ENCODE data around the gene HLA-DPA1. TPM values are rescaled to one million over a fixed set of nuclear protein-coding genes. Genes with fewer than 3 reads are reported as not detected.
A peak's percentile ranks its signal among the peaks of the same experiment; 100 is the strongest.

The HLA-DPA1 gene
- total and polyA plus RNA-seq, 10 of the 15 experiments (the other 5 are each of a cell fraction or from before 2014, with no cell fraction given) = 508 to 1,640 (median 829) TPM

DNA sequence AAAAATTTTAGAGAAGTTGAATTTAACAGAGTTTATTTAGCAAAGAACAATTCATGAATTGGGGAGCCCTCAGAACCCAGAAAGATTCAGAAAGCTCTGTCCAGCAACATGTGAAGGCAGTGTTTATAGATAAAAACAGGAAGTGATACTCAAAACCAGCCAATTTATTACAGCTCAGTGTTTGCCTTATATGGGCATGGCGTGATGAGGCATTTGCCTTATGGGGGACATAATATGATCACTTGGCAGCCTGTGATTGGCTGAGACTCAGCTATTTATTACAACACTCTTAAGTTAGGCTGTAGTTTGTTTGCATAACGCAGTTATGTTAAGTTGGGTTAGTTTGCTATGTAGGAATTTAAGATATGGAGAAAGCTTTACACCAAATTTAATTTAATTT, 11.5 kb downstream of the HLA-DPA1 start (continued):
- TF ChIP-seq, protein P1, sequence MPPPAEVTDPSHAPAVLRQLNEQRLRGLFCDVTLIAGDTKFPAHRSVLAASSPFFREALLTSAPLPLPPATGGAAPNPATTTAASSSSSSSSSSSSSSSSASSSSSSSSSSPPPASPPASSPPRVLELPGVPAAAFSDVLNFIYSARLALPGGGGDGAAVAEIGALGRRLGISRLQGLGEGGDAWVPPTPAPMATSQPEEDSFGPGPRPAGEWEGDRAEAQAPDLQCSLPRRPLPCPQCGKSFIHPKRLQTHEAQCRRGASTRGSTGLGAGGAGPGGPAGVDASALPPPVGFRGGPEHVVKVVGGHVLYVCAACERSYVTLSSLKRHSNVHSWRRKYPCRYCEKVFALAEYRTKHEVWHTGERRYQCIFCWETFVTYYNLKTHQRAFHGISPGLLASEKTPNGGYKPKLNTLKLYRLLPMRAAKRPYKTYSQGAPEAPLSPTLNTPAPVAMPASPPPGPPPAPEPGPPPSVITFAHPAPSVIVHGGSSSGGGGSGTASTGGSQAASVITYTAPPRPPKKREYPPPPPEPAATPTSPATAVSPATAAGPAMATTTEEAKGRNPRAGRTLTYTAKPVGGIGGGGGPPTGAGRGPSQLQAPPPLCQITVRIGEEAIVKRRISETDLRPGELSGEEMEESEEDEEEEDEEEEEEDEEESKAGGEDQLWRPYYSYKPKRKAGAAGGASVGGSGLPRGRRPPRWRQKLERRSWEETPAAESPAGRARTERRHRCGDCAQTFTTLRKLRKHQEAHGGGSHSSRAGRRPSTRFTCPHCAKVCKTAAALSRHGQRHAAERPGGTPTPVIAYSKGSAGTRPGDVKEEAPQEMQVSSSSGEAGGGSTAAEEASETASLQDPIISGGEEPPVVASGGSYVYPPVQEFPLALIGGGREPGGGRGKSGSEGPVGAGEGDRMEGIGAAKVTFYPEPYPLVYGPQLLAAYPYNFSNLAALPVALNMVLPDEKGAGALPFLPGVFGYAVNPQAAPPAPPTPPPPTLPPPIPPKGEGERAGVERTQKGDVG (CRISPR knock-in tag; IDR thresholded peaks at IDR 0.05) = no peak
- TF ChIP-seq, protein P2, sequence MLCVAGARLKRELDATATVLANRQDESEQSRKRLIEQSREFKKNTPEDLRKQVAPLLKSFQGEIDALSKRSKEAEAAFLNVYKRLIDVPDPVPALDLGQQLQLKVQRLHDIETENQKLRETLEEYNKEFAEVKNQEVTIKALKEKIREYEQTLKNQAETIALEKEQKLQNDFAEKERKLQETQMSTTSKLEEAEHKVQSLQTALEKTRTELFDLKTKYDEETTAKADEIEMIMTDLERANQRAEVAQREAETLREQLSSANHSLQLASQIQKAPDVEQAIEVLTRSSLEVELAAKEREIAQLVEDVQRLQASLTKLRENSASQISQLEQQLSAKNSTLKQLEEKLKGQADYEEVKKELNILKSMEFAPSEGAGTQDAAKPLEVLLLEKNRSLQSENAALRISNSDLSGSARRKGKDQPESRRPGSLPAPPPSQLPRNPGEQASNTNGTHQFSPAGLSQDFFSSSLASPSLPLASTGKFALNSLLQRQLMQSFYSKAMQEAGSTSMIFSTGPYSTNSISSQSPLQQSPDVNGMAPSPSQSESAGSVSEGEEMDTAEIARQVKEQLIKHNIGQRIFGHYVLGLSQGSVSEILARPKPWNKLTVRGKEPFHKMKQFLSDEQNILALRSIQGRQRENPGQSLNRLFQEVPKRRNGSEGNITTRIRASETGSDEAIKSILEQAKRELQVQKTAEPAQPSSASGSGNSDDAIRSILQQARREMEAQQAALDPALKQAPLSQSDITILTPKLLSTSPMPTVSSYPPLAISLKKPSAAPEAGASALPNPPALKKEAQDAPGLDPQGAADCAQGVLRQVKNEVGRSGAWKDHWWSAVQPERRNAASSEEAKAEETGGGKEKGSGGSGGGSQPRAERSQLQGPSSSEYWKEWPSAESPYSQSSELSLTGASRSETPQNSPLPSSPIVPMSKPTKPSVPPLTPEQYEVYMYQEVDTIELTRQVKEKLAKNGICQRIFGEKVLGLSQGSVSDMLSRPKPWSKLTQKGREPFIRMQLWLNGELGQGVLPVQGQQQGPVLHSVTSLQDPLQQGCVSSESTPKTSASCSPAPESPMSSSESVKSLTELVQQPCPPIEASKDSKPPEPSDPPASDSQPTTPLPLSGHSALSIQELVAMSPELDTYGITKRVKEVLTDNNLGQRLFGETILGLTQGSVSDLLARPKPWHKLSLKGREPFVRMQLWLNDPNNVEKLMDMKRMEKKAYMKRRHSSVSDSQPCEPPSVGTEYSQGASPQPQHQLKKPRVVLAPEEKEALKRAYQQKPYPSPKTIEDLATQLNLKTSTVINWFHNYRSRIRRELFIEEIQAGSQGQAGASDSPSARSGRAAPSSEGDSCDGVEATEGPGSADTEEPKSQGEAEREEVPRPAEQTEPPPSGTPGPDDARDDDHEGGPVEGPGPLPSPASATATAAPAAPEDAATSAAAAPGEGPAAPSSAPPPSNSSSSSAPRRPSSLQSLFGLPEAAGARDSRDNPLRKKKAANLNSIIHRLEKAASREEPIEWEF (IDR thresholded peaks at IDR 0.05; ENCODE audit: insufficient replicate concordance, low read depth, low read length) = no peak
- TF ChIP-seq, protein P3, sequence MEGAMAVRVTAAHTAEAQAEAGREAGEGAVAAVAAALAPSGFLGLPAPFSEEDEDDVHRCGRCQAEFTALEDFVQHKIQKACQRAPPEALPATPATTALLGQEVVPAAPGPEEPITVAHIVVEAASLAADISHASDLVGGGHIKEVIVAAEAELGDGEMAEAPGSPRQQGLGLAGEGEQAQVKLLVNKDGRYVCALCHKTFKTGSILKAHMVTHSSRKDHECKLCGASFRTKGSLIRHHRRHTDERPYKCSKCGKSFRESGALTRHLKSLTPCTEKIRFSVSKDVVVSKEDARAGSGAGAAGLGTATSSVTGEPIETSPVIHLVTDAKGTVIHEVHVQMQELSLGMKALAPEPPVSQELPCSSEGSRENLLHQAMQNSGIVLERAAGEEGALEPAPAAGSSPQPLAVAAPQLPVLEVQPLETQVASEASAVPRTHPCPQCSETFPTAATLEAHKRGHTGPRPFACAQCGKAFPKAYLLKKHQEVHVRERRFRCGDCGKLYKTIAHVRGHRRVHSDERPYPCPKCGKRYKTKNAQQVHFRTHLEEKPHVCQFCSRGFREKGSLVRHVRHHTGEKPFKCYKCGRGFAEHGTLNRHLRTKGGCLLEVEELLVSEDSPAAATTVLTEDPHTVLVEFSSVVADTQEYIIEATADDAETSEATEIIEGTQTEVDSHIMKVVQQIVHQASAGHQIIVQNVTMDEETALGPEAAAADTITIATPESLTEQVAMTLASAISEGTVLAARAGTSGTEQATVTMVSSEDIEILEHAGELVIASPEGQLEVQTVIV (IDR thresholded peaks at IDR 0.05; ENCODE audit: borderline replicate concordance, partially characterized antibody) = no peak
- TF ChIP-seq, protein P4, sequence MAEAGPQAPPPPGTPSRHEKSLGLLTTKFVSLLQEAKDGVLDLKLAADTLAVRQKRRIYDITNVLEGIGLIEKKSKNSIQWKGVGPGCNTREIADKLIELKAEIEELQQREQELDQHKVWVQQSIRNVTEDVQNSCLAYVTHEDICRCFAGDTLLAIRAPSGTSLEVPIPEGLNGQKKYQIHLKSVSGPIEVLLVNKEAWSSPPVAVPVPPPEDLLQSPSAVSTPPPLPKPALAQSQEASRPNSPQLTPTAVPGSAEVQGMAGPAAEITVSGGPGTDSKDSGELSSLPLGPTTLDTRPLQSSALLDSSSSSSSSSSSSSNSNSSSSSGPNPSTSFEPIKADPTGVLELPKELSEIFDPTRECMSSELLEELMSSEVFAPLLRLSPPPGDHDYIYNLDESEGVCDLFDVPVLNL (IDR thresholded peaks at IDR 0.05; ENCODE audit: low read depth, low read length) = no peak
- TF ChIP-seq, protein P5, sequence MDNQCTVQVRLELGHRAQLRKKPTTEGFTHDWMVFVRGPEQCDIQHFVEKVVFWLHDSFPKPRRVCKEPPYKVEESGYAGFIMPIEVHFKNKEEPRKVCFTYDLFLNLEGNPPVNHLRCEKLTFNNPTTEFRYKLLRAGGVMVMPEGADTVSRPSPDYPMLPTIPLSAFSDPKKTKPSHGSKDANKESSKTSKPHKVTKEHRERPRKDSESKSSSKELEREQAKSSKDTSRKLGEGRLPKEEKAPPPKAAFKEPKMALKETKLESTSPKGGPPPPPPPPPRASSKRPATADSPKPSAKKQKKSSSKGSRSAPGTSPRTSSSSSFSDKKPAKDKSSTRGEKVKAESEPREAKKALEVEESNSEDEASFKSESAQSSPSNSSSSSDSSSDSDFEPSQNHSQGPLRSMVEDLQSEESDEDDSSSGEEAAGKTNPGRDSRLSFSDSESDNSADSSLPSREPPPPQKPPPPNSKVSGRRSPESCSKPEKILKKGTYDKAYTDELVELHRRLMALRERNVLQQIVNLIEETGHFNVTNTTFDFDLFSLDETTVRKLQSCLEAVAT (IDR thresholded peaks at IDR 0.05) = peak; percentile 72
- no peak for TF ChIP-seq GABPA (IDR thresholded peaks at IDR 0.05; ENCODE audit: low read depth)
- no peak for TF ChIP-seq SMAD5 (IDR thresholded peaks at IDR 0.05; ENCODE audit: low read depth)
- no peak for TF ChIP-seq SREBF2 (IDR thresholded peaks at IDR 0.05; ENCODE audit: low read length)
- no peak for TF ChIP-seq MXI1 (IDR thresholded peaks at IDR 0.05; ENCODE audit: low read depth, low read length)
- TF ChIP-seq, protein P6, sequence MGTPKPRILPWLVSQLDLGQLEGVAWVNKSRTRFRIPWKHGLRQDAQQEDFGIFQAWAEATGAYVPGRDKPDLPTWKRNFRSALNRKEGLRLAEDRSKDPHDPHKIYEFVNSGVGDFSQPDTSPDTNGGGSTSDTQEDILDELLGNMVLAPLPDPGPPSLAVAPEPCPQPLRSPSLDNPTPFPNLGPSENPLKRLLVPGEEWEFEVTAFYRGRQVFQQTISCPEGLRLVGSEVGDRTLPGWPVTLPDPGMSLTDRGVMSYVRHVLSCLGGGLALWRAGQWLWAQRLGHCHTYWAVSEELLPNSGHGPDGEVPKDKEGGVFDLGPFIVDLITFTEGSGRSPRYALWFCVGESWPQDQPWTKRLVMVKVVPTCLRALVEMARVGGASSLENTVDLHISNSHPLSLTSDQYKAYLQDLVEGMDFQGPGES (IDR thresholded peaks at IDR 0.05) = no peak
- TF ChIP-seq NBN (IDR thresholded peaks at IDR 0.05) = no peak
- no peak for TF ChIP-seq ETV6 (conservative IDR thresholded peaks at IDR 0.05 in 1 of 2, IDR thresholded peaks at IDR 0.05 in 1 of 2; ENCODE audit: borderline replicate concordance in 1 of 2, low read depth in 1 of 2)
- TF ChIP-seq, protein P7, sequence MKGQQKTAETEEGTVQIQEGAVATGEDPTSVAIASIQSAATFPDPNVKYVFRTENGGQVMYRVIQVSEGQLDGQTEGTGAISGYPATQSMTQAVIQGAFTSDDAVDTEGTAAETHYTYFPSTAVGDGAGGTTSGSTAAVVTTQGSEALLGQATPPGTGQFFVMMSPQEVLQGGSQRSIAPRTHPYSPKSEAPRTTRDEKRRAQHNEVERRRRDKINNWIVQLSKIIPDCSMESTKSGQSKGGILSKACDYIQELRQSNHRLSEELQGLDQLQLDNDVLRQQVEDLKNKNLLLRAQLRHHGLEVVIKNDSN (IDR thresholded peaks at IDR 0.05; ENCODE audit: borderline replicate concordance, extremely low read length, insufficient read depth, low read depth, low read length) = no peak

Measured in GM12878 (cell line).